Measurements from ENCODE around the gene TTC33.

Gene TTC33

GRCh38 chr5:40678026-40678425 is 77.7 kb downstream of the TTC33 start:
- no peak for TF ChIP-seq CTCF (IDR thresholded peaks at IDR 0.05; ENCODE audit: control insufficient read depth, insufficient read depth, low read depth, low read length, missing control alignments)
- DNase-seq (ENCODE audit: low read depth) = no peak
- H3K4me3 ChIP-seq (ENCODE audit: control insufficient read depth, low read depth, low read length) = no peak overlapping the region

GRCh38 chr5:40677456-40677855 is 78.3 kb downstream of the TTC33 start:
- no peak for TF ChIP-seq CTCF (IDR thresholded peaks at IDR 0.05; ENCODE audit: control insufficient read depth, insufficient read depth, low read depth, low read length, missing control alignments)
- H3K4me3 ChIP-seq (ENCODE audit: control insufficient read depth, low read depth, low read length) = no peak overlapping the region
- DNase-seq (ENCODE audit: low read depth) = no peak

- DNase-seq (ENCODE audit: low read depth) = no peak
- no peak overlapping the region for H3K4me3 ChIP-seq (ENCODE audit: control insufficient read depth, low read depth, low read length)
- peak; percentile 4 for TF ChIP-seq CTCF (IDR thresholded peaks at IDR 0.05; ENCODE audit: control insufficient read depth, insufficient read depth, low read depth, low read length, missing control alignments)
Observed at GRCh38 chr5:40676613-40677343, 79.0 kb downstream of the TTC33 start.

GRCh38 chr5:40675396-40676133 is 80.2 kb downstream of the TTC33 start:
- no peak for DNase-seq (ENCODE audit: low read depth)
- no peak for TF ChIP-seq CTCF (IDR thresholded peaks at IDR 0.05; ENCODE audit: control insufficient read depth, insufficient read depth, low read depth, low read length, missing control alignments)
- no peak overlapping the region for H3K4me3 ChIP-seq (ENCODE audit: control insufficient read depth, low read depth, low read length)

- no peak overlapping the region for H3K4me3 ChIP-seq (ENCODE audit: control insufficient read depth, low read depth, low read length)
- DNase-seq (ENCODE audit: low read depth) = no peak
- TF ChIP-seq CTCF (IDR thresholded peaks at IDR 0.05; ENCODE audit: control insufficient read depth, insufficient read depth, low read depth, low read length, missing control alignments) = no peak
Observed at GRCh38 chr5:40674661-40675235, 81.0 kb downstream of the TTC33 start.

GRCh38 chr5:40672425-40672824 is 83.3 kb downstream of the TTC33 start:
- H3K4me3 ChIP-seq (ENCODE audit: control insufficient read depth, low read depth, low read length) = no peak overlapping the region
- no peak for DNase-seq (ENCODE audit: low read depth)
- no peak for TF ChIP-seq CTCF (IDR thresholded peaks at IDR 0.05; ENCODE audit: control insufficient read depth, insufficient read depth, low read depth, low read length, missing control alignments)

Data from AG09309 (cell line).